GM23338 (cell line): ENCODE data around the gene NSG1. TPM values are rescaled to one million over a fixed set of nuclear protein-coding genes. Genes with fewer than 3 reads are reported as not detected.

Source experiments
- ATAC-seq: fragments of 200-7000 bp; cut with Tn5 transposase; 3 replicates; pipeline ENCODE4 v1.9.1; 2020
- DNase-seq: peaks from one replicate; pipeline ENCODE4 v3.0.0-alpha.2; 2015; ENCODE audit warnings: low spot score
- H2AFZ ChIP-seq: fragments of 200-600 bp; sonication (generic); 2 replicates; pipeline ENCODE4 v1.8.0; 2016; ENCODE audit warnings: antibody characterized with exemption, mild to moderate bottlenecking, moderate library complexity
- H3F3A ChIP-seq: fragments of 200-600 bp; sonication (generic); replicated peaks from 2 replicates; pipeline ENCODE4 v1.8.0; 2017; ENCODE audit warnings: antibody characterized with exemption, mixed run types, low read depth
- H3K27ac ChIP-seq: fragments of 200-600 bp; sonication (generic); 2 replicates; pipeline ENCODE4 v1.6.1; 2016; ENCODE audit warnings: low read depth
- H3K27me3 ChIP-seq: fragments of 200-600 bp; sonication (generic); 2 replicates; pipeline ENCODE4 v1.8.0; 2016; ENCODE audit warnings: mild to moderate bottlenecking, mixed run types, moderate library complexity; ENCODE audit not compliant: insufficient read depth
- H3K36me3 ChIP-seq: fragments of 200-600 bp; sonication (generic); 2 replicates; pipeline ENCODE4 v1.8.0; 2016; ENCODE audit warnings: mild to moderate bottlenecking; ENCODE audit not compliant: insufficient read depth
- H3K4me1 ChIP-seq: fragments of 200-600 bp; sonication (generic); 2 replicates; pipeline ENCODE4 v1.8.0; 2016; ENCODE audit warnings: mild to moderate bottlenecking, moderate library complexity; ENCODE audit not compliant: insufficient read depth
- H3K4me2 ChIP-seq: fragments of 200-600 bp; sonication (generic); 2 replicates; pipeline ENCODE4 v1.7.1; 2017; ENCODE audit warnings: mixed run types
- H3K4me3 ChIP-seq: fragments of 200-600 bp; sonication (generic); 2 replicates; pipeline ENCODE4 v1.6.1; 2016; ENCODE audit warnings: mixed run types
- H3K79me2 ChIP-seq: fragments of 200-600 bp; sonication (generic); replicated peaks from 2 replicates; pipeline ENCODE4 v1.8.0; 2017; ENCODE audit warnings: mild to moderate bottlenecking; ENCODE audit not compliant: insufficient read depth
- H3K9me2 ChIP-seq: fragments of 200-600 bp; sonication (generic); 2 replicates; pipeline ENCODE4 v1.8.0; 2017; ENCODE audit not compliant: insufficient read depth
- H4K20me1 ChIP-seq: fragments of 200-600 bp; sonication (generic); replicated peaks from 2 replicates; pipeline ENCODE4 v1.8.0; 2017; ENCODE audit warnings: mild to moderate bottlenecking; ENCODE audit not compliant: insufficient read depth
- H3K27ac Mint-ChIP-seq: 2 replicates; pipeline ENCODE4 v1.8.0; 2020; ENCODE audit warnings: inconsistent platforms, mild to moderate bottlenecking, moderate library complexity, mixed read lengths
- H3K27me3 Mint-ChIP-seq: 3 replicates; pipeline ENCODE4 v1.8.0; 2022; ENCODE audit warnings: low read depth, mild to moderate bottlenecking, moderate library complexity, mixed read lengths, inconsistent platforms; ENCODE audit not compliant: insufficient read depth, poor library complexity
- H3K36me3 Mint-ChIP-seq: 3 replicates; pipeline ENCODE4 v1.8.0; 2021; ENCODE audit warnings: low read depth, mild to moderate bottlenecking, inconsistent platforms, moderate library complexity, mixed read lengths
- H3K4me1 Mint-ChIP-seq: 3 replicates; pipeline ENCODE4 v1.8.0; 2020; ENCODE audit warnings: mild to moderate bottlenecking, inconsistent platforms, mixed read lengths
- H3K4me3 Mint-ChIP-seq: 3 replicates; pipeline ENCODE4 v1.8.0; 2021; ENCODE audit warnings: moderate library complexity, mild to moderate bottlenecking, inconsistent platforms, mixed read lengths
- H3K9me3 Mint-ChIP-seq: 3 replicates; pipeline ENCODE4 v1.8.0; 2020; ENCODE audit warnings: moderate library complexity, mild to moderate bottlenecking, inconsistent platforms, mixed read lengths
- CREB1 ChIP-seq: fragments of 250-450 bp; sonication (Bioruptor Pico); IDR thresholded peaks from 2 replicates; pipeline ENCODE4 v1.5.0; 2020; ENCODE audit warnings: low read depth, mild to moderate bottlenecking, moderate library complexity
- EZH2 ChIP-seq: fragments of 200-600 bp; sonication (generic); IDR thresholded peaks from one replicate; pipeline ENCODE4 v1.8.0; 2017; ENCODE audit warnings: antibody characterized with exemption, mild to moderate bottlenecking, low read depth; ENCODE audit not compliant: unreplicated experiment
- EZH2phosphoT487 ChIP-seq: fragments of 200-600 bp; sonication (generic); IDR thresholded peaks from one replicate; pipeline ENCODE4 v1.8.1; 2018; ENCODE audit warnings: antibody characterized with exemption; ENCODE audit not compliant: unreplicated experiment
- JUNB ChIP-seq: IDR thresholded peaks from one replicate; pipeline ENCODE4 v1.6.1; 2016; ENCODE audit warnings: antibody characterized with exemption; ENCODE audit not compliant: unreplicated experiment
- NANOG ChIP-seq: IDR thresholded peaks from 2 replicates; pipeline ENCODE4 v1.6.1; 2016; ENCODE audit warnings: antibody characterized with exemption, borderline replicate concordance
- POLR2AphosphoS5 ChIP-seq: IDR thresholded peaks from 2 replicates; pipeline ENCODE4 v1.6.1; 2016; ENCODE audit warnings: antibody characterized with exemption, low read depth
- STAT1 ChIP-seq: IDR thresholded peaks from one replicate; pipeline ENCODE4 v1.6.1; 2016; ENCODE audit warnings: antibody characterized with exemption; ENCODE audit not compliant: unreplicated experiment
- ZNF114 ChIP-seq: fragments of 250-450 bp; sonication (Bioruptor Pico); IDR thresholded peaks from 2 replicates; pipeline ENCODE4 v1.5.0; 2020; ENCODE audit warnings: mild to moderate bottlenecking, moderate library complexity
- ZNF331 ChIP-seq: fragments of 250-450 bp; sonication (Bioruptor Pico); IDR thresholded peaks from 2 replicates; pipeline ENCODE4 v1.5.0; 2020; ENCODE audit warnings: low read depth, mild to moderate bottlenecking, moderate library complexity
- polyA plus RNA-seq: library from polyadenylated mRNA; unstranded; fragments of >200 nt; fragmentation: Nextera tagmentation; extraction: Ambion mirVana; gene quantifications from 2 replicates; pipeline ENCODE4 v1.2.1, GENCODE V29; 2016
- total RNA-seq: library from RNA; depleted of rRNA; stranded (reverse); fragments of >200 nt; shearing (Covaris generic); gene quantifications from 2 replicates; pipeline ENCODE4 v1.2.3, GENCODE V29; 2014
- TF ChIP-seq, protein P1 (sequence below): IDR thresholded peaks from one replicate; pipeline ENCODE4 v1.6.1; 2018; ENCODE audit warnings: antibody characterized with exemption; ENCODE audit not compliant: unreplicated experiment
- TF ChIP-seq, protein P2 (sequence below): IDR thresholded peaks from 2 replicates; pipeline ENCODE4 v1.6.1; 2016; ENCODE audit warnings: antibody characterized with exemption
- TF ChIP-seq, protein P3 (sequence below), 2 experiments: fragments of 200-600 bp in 1 of 2; sonication (generic) in 1 of 2; conservative IDR thresholded peaks; 2 replicates each; pipeline versions ENCODE4 v1.5.1 to v1.6.1; 2016 to 2017; ENCODE audit warnings: antibody characterized with exemption in 2 of 2, low read depth in 2 of 2, mild to moderate bottlenecking in 2 of 2, moderate library complexity in 1 of 2
- TF ChIP-seq, protein P4 (sequence below): fragments of 250-450 bp; sonication (Bioruptor Pico); IDR thresholded peaks from 2 replicates; pipeline ENCODE4 v1.5.0; 2020; ENCODE audit warnings: mild to moderate bottlenecking, moderate library complexity

The NSG1 gene
- total and polyA plus RNA-seq, 2 experiments from 2014 or later, result 17.4 to 34.5 TPM

DNA sequence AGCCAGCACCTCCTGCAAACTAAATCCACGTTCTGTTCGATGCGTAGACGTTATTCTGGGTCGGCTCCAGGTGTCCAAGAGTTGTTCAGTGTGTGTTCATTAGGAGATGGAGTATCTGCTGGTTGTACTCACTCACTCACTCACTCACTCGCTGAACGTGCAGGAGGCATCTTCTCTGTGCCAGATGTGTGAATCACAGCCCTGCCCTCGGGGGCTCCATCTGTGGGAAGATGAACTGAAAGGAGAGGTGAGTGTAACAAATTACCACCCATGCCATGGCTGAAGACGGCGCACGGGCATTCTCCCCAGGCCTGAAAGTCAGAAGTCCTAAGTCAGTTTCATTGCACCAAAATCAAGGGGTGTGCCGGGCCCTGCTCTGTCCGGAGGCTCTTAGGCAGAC, 16.1 kb downstream of the NSG1 start:
- Mint-ChIP-seq H3K36me3 (peaks cover 31% of the 10 kb centered on the region; the same call in 2 of the 3 replicates), H3K27me3 (peaks cover 16% of the 10 kb centered on the region), H3K4me3 (no peak overlapping the region), H3K9me3 (no peaks in the 10 kb centered on the region; the same call in 1 of the 3 replicates), H3K4me1 (peaks cover 17% of the 10 kb centered on the region), H3K27ac (no peak overlapping the region)
- ATAC-seq (no peak), DNase-seq (no peak)
- Histone ChIP-seq H4K20me1 (no peaks in the 10 kb centered on the region), H3K9me2 (no peaks in the 10 kb centered on the region), H2AFZ (no peak overlapping the region), H3K27ac (no peak overlapping the region), H3K4me3 (no peak overlapping the region), H3K27me3 (no peaks in the 10 kb centered on the region), H3K4me2 (no peak overlapping the region), H3K4me1 (no peaks in the 10 kb centered on the region), H3K36me3 (no peaks in the 10 kb centered on the region), H3F3A (no peaks in the 10 kb centered on the region), H3K79me2 (0 out of 2 replicates have a peak, but pooled peaks cover 4% of the 10 kb centered on the region)
- TF ChIP-seq, protein P1, sequence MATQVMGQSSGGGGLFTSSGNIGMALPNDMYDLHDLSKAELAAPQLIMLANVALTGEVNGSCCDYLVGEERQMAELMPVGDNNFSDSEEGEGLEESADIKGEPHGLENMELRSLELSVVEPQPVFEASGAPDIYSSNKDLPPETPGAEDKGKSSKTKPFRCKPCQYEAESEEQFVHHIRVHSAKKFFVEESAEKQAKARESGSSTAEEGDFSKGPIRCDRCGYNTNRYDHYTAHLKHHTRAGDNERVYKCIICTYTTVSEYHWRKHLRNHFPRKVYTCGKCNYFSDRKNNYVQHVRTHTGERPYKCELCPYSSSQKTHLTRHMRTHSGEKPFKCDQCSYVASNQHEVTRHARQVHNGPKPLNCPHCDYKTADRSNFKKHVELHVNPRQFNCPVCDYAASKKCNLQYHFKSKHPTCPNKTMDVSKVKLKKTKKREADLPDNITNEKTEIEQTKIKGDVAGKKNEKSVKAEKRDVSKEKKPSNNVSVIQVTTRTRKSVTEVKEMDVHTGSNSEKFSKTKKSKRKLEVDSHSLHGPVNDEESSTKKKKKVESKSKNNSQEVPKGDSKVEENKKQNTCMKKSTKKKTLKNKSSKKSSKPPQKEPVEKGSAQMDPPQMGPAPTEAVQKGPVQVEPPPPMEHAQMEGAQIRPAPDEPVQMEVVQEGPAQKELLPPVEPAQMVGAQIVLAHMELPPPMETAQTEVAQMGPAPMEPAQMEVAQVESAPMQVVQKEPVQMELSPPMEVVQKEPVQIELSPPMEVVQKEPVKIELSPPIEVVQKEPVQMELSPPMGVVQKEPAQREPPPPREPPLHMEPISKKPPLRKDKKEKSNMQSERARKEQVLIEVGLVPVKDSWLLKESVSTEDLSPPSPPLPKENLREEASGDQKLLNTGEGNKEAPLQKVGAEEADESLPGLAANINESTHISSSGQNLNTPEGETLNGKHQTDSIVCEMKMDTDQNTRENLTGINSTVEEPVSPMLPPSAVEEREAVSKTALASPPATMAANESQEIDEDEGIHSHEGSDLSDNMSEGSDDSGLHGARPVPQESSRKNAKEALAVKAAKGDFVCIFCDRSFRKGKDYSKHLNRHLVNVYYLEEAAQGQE, result no peak
- TF ChIP-seq, protein P2, sequence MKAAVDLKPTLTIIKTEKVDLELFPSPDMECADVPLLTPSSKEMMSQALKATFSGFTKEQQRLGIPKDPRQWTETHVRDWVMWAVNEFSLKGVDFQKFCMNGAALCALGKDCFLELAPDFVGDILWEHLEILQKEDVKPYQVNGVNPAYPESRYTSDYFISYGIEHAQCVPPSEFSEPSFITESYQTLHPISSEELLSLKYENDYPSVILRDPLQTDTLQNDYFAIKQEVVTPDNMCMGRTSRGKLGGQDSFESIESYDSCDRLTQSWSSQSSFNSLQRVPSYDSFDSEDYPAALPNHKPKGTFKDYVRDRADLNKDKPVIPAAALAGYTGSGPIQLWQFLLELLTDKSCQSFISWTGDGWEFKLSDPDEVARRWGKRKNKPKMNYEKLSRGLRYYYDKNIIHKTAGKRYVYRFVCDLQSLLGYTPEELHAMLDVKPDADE, result no peak
- no peak for TF ChIP-seq ZNF331
- TF ChIP-seq CREB1 (CRISPR knock-in tag), result no peak
- TF ChIP-seq ZNF114, result no peak
- no peak for TF ChIP-seq POLR2AphosphoS5
- TF ChIP-seq, protein P3, sequence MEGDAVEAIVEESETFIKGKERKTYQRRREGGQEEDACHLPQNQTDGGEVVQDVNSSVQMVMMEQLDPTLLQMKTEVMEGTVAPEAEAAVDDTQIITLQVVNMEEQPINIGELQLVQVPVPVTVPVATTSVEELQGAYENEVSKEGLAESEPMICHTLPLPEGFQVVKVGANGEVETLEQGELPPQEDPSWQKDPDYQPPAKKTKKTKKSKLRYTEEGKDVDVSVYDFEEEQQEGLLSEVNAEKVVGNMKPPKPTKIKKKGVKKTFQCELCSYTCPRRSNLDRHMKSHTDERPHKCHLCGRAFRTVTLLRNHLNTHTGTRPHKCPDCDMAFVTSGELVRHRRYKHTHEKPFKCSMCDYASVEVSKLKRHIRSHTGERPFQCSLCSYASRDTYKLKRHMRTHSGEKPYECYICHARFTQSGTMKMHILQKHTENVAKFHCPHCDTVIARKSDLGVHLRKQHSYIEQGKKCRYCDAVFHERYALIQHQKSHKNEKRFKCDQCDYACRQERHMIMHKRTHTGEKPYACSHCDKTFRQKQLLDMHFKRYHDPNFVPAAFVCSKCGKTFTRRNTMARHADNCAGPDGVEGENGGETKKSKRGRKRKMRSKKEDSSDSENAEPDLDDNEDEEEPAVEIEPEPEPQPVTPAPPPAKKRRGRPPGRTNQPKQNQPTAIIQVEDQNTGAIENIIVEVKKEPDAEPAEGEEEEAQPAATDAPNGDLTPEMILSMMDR (conservative IDR thresholded peaks at IDR 0.05; ENCODE audit: low read depth in 2 of 2), result no peak
- TF ChIP-seq JUNB, result no peak
- no peak for TF ChIP-seq NANOG
- TF ChIP-seq EZH2phosphoT487, result no peak
- TF ChIP-seq EZH2, result no peak
- TF ChIP-seq, protein P4, sequence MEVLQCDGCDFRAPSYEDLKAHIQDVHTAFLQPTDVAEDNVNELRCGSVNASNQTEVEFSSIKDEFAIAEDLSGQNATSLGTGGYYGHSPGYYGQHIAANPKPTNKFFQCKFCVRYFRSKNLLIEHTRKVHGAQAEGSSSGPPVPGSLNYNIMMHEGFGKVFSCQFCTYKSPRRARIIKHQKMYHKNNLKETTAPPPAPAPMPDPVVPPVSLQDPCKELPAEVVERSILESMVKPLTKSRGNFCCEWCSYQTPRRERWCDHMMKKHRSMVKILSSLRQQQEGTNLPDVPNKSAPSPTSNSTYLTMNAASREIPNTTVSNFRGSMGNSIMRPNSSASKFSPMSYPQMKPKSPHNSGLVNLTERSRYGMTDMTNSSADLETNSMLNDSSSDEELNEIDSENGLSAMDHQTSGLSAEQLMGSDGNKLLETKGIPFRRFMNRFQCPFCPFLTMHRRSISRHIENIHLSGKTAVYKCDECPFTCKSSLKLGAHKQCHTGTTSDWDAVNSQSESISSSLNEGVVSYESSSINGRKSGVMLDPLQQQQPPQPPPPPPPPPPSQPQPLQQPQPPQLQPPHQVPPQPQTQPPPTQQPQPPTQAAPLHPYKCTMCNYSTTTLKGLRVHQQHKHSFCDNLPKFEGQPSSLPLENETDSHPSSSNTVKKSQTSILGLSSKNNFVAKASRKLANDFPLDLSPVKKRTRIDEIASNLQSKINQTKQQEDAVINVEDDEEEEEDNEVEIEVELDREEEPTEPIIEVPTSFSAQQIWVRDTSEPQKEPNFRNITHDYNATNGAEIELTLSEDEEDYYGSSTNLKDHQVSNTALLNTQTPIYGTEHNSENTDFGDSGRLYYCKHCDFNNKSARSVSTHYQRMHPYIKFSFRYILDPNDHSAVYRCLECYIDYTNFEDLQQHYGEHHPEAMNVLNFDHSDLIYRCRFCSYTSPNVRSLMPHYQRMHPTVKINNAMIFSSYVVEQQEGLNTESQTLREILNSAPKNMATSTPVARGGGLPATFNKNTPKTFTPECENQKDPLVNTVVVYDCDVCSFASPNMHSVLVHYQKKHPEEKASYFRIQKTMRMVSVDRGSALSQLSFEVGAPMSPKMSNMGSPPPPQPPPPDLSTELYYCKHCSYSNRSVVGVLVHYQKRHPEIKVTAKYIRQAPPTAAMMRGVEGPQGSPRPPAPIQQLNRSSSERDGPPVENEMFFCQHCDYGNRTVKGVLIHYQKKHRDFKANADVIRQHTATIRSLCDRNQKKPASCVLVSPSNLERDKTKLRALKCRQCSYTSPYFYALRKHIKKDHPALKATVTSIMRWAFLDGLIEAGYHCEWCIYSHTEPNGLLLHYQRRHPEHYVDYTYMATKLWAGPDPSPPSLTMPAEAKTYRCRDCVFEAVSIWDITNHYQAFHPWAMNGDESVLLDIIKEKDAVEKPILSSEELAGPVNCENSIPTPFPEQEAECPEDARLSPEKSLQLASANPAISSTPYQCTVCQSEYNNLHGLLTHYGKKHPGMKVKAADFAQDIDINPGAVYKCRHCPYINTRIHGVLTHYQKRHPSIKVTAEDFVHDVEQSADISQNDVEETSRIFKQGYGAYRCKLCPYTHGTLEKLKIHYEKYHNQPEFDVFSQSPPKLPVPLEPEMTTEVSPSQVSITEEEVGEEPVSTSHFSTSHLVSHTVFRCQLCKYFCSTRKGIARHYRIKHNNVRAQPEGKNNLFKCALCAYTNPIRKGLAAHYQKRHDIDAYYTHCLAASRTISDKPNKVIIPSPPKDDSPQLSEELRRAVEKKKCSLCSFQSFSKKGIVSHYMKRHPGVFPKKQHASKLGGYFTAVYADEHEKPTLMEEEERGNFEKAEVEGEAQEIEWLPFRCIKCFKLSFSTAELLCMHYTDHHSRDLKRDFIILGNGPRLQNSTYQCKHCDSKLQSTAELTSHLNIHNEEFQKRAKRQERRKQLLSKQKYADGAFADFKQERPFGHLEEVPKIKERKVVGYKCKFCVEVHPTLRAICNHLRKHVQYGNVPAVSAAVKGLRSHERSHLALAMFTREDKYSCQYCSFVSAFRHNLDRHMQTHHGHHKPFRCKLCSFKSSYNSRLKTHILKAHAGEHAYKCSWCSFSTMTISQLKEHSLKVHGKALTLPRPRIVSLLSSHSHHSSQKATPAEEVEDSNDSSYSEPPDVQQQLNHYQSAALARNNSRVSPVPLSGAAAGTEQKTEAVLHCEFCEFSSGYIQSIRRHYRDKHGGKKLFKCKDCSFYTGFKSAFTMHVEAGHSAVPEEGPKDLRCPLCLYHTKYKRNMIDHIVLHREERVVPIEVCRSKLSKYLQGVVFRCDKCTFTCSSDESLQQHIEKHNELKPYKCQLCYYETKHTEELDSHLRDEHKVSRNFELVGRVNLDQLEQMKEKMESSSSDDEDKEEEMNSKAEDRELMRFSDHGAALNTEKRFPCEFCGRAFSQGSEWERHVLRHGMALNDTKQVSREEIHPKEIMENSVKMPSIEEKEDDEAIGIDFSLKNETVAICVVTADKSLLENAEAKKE (CRISPR knock-in tag), result no peak
- no peak for TF ChIP-seq STAT1
